MM.1S (cell line): ENCODE data around the gene TTLL10.

ENCODE experiments used
- DNase-seq: peaks from one replicate; pipeline ENCODE4 v3.0.0-alpha.2; 2015
- H2AFZ ChIP-seq: fragments of 300-600 bp; sonication (generic); 2 replicates; pipeline ENCODE4 v1.6.0; 2016; ENCODE audit warnings: antibody characterized with exemption, low read length
- H3F3A ChIP-seq: fragments of 300-600 bp; sonication (generic); 2 replicates; pipeline ENCODE4 v1.6.1; 2016; ENCODE audit warnings: mild to moderate bottlenecking, antibody characterized with exemption, low read length, moderate library complexity, mixed read lengths; ENCODE audit not compliant: insufficient read depth
- H3K27ac ChIP-seq: fragments of 300-600 bp; sonication (generic); 2 replicates; pipeline ENCODE4 v1.5.1; 2016; ENCODE audit warnings: mild to moderate bottlenecking, low read length
- H3K27me3 ChIP-seq: fragments of 300-600 bp; sonication (generic); replicated peaks from 2 replicates; pipeline ENCODE4 v1.6.0; 2016; ENCODE audit warnings: low read length; ENCODE audit not compliant: insufficient read depth
- H3K36me3 ChIP-seq: fragments of 300-600 bp; sonication (generic); replicated peaks from 2 replicates; pipeline ENCODE4 v1.6.1; 2016; ENCODE audit warnings: mild to moderate bottlenecking, low read length, mixed read lengths; ENCODE audit not compliant: insufficient read depth
- H3K4me1 ChIP-seq: fragments of 300-600 bp; sonication (generic); 2 replicates; pipeline ENCODE4 v1.6.1; 2016; ENCODE audit warnings: low read length, mixed read lengths
- H3K4me2 ChIP-seq: fragments of 300-600 bp; sonication (generic); 2 replicates; pipeline ENCODE4 v1.6.0; 2016; ENCODE audit warnings: low read depth, low read length
- H3K4me3 ChIP-seq: fragments of 300-600 bp; sonication (generic); 2 replicates; pipeline ENCODE4 v1.5.1; 2016; ENCODE audit warnings: low read length, mixed read lengths
- H3K79me2 ChIP-seq: fragments of 300-600 bp; sonication (generic); 2 replicates; pipeline ENCODE4 v1.6.1; 2016; ENCODE audit warnings: mixed run types, low read length, mixed read lengths
- H3K9ac ChIP-seq: fragments of 300-600 bp; sonication (generic); 2 replicates; pipeline ENCODE4 v1.6.1; 2016; ENCODE audit warnings: low read length, mixed read lengths
- H3K9me2 ChIP-seq: fragments of 300-600 bp; sonication (generic); replicated peaks from 2 replicates; pipeline ENCODE4 v1.6.1; 2016; ENCODE audit warnings: mild to moderate bottlenecking, low read length, mixed read lengths; ENCODE audit not compliant: insufficient read depth
- H3K9me3 ChIP-seq: fragments of 300-600 bp; sonication (generic); replicated peaks from 2 replicates; pipeline ENCODE4 v1.6.1; 2016; ENCODE audit warnings: mild to moderate bottlenecking, low read length, mixed read lengths; ENCODE audit not compliant: insufficient read depth
- H4K20me1 ChIP-seq: fragments of 300-600 bp; sonication (generic); 2 replicates; pipeline ENCODE4 v1.6.1; 2016; ENCODE audit warnings: mild to moderate bottlenecking, low read length, moderate library complexity, mixed read lengths; ENCODE audit not compliant: insufficient read depth
- EZH2 ChIP-seq: fragments of 300-600 bp; sonication (generic); optimal IDR thresholded peaks from 2 replicates; pipeline ENCODE3; 2017; ENCODE audit warnings: low read depth, mild to moderate bottlenecking, antibody characterized with exemption, low read length, mixed read lengths
- EZH2phosphoT487 ChIP-seq: fragments of 300-600 bp; sonication (generic); IDR thresholded peaks from 2 replicates; pipeline ENCODE4 v1.6.1; 2018; ENCODE audit warnings: antibody characterized with exemption, low read length
- TF ChIP-seq, protein P1 (sequence below): fragments of 300-600 bp; sonication (generic); IDR thresholded peaks from 2 replicates; pipeline ENCODE4 v1.5.1; 2016; ENCODE audit warnings: antibody characterized with exemption, low read length, mixed read lengths

Gene TTLL10

DNA sequence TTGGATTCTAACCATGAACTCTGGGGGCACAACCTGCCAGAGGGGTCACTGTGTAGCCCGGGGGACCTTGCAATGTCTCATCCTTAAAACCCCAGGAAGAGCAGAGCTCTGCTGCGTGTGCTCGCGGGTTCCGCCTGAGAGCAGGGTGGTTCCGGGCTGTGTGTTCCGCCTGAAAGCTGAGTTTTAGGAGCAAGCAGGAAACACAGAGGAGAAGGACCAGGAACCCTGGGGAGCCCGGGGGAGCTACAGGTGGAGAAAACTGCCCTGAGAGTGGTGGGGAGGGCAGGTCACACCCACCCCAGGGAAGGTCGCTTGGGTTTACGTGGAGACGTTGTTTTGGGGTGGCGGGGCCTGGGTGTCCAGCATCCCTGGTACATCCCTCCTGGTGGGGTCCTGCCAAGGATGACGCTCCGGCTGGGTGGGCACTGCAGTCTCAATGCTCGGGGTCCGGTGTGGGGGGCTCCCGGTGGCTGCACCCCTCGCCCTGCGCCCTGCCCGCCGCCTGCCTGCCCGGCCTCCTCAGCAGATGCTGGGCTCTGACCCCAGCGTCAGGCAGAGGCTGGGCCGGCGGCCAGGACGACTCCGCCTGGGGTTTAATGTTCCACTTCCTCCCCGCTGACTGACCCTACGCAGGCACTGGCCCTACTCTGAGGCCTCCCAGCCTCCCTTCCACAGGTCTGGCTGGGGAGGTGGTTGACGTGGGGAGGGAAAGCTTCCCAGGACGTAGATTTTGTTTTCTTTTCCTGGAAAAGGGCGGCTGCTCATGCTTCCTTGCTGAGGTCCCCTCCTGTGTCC, 40.5 kb upstream of the TTLL10 start:
- Histone ChIP-seq H3K9me3 (no peaks in the 10 kb centered on the region), H3K4me3 (no peak overlapping the region), H4K20me1 (peaks cover 3% of the 10 kb centered on the region; the same call in 1 of the 2 replicates), H3F3A (no peaks in the 10 kb centered on the region), H2AFZ (no peak overlapping the region), H3K9me2 (no peaks in the 10 kb centered on the region), H3K79me2 (no peaks in the 10 kb centered on the region), H3K27me3 (peaks cover 83% of the 10 kb centered on the region), H3K9ac (no peak overlapping the region), H3K4me1 (peaks cover 14% of the 10 kb centered on the region), H3K4me2 (no peak overlapping the region), H3K36me3 (no peaks in the 10 kb centered on the region), H3K27ac (no peak overlapping the region)
- DNase-seq, result no peak
- TF ChIP-seq EZH2 (no peak), EZH2phosphoT487 (no peak)
- TF ChIP-seq, protein P1, sequence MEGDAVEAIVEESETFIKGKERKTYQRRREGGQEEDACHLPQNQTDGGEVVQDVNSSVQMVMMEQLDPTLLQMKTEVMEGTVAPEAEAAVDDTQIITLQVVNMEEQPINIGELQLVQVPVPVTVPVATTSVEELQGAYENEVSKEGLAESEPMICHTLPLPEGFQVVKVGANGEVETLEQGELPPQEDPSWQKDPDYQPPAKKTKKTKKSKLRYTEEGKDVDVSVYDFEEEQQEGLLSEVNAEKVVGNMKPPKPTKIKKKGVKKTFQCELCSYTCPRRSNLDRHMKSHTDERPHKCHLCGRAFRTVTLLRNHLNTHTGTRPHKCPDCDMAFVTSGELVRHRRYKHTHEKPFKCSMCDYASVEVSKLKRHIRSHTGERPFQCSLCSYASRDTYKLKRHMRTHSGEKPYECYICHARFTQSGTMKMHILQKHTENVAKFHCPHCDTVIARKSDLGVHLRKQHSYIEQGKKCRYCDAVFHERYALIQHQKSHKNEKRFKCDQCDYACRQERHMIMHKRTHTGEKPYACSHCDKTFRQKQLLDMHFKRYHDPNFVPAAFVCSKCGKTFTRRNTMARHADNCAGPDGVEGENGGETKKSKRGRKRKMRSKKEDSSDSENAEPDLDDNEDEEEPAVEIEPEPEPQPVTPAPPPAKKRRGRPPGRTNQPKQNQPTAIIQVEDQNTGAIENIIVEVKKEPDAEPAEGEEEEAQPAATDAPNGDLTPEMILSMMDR, result no peak

DNA sequence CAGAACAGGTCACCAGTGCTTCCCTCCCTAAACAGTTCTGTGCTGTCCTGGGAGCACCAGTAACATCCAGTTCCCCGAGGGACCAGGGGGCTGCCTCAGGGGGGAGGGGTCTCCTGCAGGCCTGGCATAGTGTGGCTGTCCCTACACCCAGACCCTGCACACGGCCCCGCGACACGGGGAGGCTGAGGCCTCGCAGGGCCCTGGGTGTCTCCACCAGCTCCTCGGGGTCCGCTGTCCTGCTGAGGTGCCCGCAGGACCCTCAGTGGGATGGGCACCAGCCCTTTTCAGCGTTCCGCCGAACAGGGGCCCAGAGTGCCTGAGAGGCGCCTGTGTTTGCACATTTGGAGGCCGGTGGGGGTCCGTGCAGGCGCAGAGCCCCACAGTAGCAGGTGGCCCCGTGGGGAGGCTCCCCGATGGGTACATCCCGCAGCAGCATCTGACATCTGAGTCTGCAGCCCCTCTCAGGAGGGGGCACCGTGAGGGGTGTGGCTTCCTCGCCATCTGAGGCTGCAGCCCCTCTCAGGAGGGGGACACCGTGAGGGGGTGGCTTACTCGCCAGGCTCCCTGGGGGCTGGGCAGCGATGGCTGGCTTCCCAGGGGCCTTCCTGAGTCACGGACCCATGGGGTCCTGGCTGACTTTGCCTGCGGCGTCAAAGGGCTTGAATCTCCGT, 39.2 kb upstream of the TTLL10 start:
- no peak for DNase-seq
- H3F3A ChIP-seq, result no peaks in the 10 kb centered on the region
- no peak overlapping the region for H3K9ac ChIP-seq
- no peak overlapping the region for H3K4me3 ChIP-seq
- no peak overlapping the region for H2AFZ ChIP-seq
- H3K36me3 ChIP-seq, result no peaks in the 10 kb centered on the region
- peaks cover 14% of the 10 kb centered on the region for H3K4me1 ChIP-seq
- no peak overlapping the region for H3K4me2 ChIP-seq
- no peaks in the 10 kb centered on the region for H3K9me2 ChIP-seq
- peaks cover 71% of the 10 kb centered on the region for H3K27me3 ChIP-seq
- H3K79me2 ChIP-seq, result no peaks in the 10 kb centered on the region
- no peak overlapping the region for H3K27ac ChIP-seq
- H4K20me1 ChIP-seq, result peaks cover 1% of the 10 kb centered on the region; the same call in 1 of the 2 replicates
- no peak for TF ChIP-seq EZH2phosphoT487
- TF ChIP-seq, protein P1, result no peak
- no peak for TF ChIP-seq EZH2
- no peaks in the 10 kb centered on the region for H3K9me3 ChIP-seq

DNA sequence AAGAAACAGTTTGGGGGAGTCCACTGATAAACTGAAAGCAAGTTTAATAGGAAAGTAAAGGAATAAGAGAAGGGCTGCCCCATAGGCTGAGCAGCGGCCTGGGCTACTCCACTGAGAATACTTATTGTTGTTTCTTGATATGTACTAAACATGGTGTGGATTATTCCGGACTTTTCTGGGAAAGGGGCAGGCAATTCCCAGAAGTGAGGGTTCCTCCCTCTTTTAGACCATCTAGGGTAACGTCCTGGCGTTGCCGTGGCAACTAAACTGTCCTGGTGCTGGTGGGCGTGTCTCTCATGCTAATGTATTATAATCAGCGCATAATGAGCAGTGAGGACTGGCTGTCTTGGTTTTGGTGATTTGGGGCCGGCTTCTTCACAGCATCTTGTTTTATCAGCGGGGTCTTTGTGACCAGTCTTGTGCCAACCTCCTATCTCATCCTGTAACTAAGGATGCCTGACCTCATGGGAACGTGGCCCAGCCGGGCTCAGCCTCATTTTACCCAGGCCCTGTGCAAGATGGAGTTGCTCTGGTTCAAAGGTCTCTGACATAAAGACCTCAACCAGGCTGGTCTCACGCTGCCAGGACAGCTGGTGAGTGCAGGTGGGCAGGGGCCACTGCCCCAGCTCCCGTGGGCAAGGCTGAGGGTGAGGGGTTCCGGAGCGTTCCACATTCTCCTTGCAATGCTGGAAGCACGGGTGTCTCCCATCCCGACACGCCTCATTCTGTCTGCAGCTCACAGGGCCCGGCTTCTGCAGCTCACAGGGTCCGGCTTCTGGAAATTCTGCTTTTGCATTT, 38.1 kb upstream of the TTLL10 start:
- DNase-seq, result no peak
- H3K9me3 ChIP-seq, result no peaks in the 10 kb centered on the region
- TF ChIP-seq, protein P1, result no peak
- TF ChIP-seq EZH2phosphoT487, result no peak

More for the DNA sequence above, 38.1 kb upstream of the TTLL10 start:
- no peak overlapping the region for H3K4me2 ChIP-seq
- no peak overlapping the region for H2AFZ ChIP-seq
- no peaks in the 10 kb centered on the region for H3K79me2 ChIP-seq
- H3K27ac ChIP-seq, result no peak overlapping the region
- peaks cover 60% of the 10 kb centered on the region for H3K27me3 ChIP-seq
- peaks cover 14% of the 10 kb centered on the region for H3K4me1 ChIP-seq
- no peaks in the 10 kb centered on the region for H4K20me1 ChIP-seq
- H3K9ac ChIP-seq, result no peak overlapping the region
- no peaks in the 10 kb centered on the region for H3K36me3 ChIP-seq
- no peak overlapping the region for H3K4me3 ChIP-seq
- H3F3A ChIP-seq, result no peaks in the 10 kb centered on the region
- H3K9me2 ChIP-seq, result no peaks in the 10 kb centered on the region
